ENCODE results near the gene LRRTM3. TPM values are rescaled to one million over a fixed set of nuclear protein-coding genes. Genes with fewer than 3 reads are reported as not detected.

The LRRTM3 gene
- polyA plus RNA-seq, 1 of the 3 experiments (the other 2 are of a cell fraction) = not detected

- TF ChIP-seq SMC3 (IDR thresholded peaks at IDR 0.05; ENCODE audit: low read depth, low read length) = no peak
- no peak for TF ChIP-seq NRF1 (IDR thresholded peaks at IDR 0.05; ENCODE audit: low read depth, low read length)
- TF ChIP-seq MAX (IDR thresholded peaks at IDR 0.05; ENCODE audit: low read depth) = no peak
- TF ChIP-seq, protein P1, sequence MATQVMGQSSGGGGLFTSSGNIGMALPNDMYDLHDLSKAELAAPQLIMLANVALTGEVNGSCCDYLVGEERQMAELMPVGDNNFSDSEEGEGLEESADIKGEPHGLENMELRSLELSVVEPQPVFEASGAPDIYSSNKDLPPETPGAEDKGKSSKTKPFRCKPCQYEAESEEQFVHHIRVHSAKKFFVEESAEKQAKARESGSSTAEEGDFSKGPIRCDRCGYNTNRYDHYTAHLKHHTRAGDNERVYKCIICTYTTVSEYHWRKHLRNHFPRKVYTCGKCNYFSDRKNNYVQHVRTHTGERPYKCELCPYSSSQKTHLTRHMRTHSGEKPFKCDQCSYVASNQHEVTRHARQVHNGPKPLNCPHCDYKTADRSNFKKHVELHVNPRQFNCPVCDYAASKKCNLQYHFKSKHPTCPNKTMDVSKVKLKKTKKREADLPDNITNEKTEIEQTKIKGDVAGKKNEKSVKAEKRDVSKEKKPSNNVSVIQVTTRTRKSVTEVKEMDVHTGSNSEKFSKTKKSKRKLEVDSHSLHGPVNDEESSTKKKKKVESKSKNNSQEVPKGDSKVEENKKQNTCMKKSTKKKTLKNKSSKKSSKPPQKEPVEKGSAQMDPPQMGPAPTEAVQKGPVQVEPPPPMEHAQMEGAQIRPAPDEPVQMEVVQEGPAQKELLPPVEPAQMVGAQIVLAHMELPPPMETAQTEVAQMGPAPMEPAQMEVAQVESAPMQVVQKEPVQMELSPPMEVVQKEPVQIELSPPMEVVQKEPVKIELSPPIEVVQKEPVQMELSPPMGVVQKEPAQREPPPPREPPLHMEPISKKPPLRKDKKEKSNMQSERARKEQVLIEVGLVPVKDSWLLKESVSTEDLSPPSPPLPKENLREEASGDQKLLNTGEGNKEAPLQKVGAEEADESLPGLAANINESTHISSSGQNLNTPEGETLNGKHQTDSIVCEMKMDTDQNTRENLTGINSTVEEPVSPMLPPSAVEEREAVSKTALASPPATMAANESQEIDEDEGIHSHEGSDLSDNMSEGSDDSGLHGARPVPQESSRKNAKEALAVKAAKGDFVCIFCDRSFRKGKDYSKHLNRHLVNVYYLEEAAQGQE (IDR thresholded peaks at IDR 0.05; ENCODE audit: low read depth, low read length) = no peak
- TF ChIP-seq RCOR1 (IDR thresholded peaks at IDR 0.05; ENCODE audit: low read length) = no peak
- no peak for TF ChIP-seq POLR2AphosphoS5 (IDR thresholded peaks at IDR 0.05; ENCODE audit: low read depth, low read length)
- no peak for TF ChIP-seq MXI1 (IDR thresholded peaks at IDR 0.05; ENCODE audit: low read depth, low read length)
- TF ChIP-seq JUND (IDR thresholded peaks at IDR 0.05) = no peak
- TF ChIP-seq SIN3A (IDR thresholded peaks at IDR 0.05; ENCODE audit: borderline replicate concordance, low read depth, low read length) = no peak
- TF ChIP-seq FOXJ3 (CRISPR knock-in tag; IDR thresholded peaks at IDR 0.05) = no peak
- no peak for TF ChIP-seq FOSL2 (IDR thresholded peaks at IDR 0.05; ENCODE audit: borderline replicate concordance, low read depth)
Observed at GRCh38 chr10:66958466-66958865, 32.6 kb downstream of the LRRTM3 start (continued).

DNA sequence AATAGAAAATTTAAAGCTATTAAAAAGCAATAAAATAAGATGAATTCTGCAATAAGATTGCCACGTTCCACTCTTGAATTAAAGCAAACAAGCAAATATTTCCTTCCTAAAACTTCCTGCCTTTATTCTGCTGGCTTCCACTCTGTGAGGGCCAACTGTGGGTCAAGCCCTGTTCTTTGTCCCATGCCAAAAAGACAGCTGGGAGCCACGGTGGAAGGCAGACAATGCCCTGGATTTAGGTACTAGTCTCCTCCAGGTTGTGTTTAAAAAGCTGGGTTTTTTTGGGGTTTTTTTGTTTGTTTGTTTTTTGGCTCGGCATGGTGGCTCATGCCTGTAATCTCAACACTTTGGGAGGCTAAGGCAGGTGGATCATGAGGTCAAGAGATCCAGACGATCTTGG, 39.1 kb downstream of the LRRTM3 start:
- ChIA-PET POLR2A (interaction anchor here (0.6 kb wide), 1 partner anchor 34 kb away, joined by 4 read pairs; no protein-coding TSS in a partner anchor), CTCF (no interaction called here)
- H3K79me2 ChIP-seq (ENCODE audit: insufficient read depth) = no peaks in the 10 kb centered on the region
- no peak overlapping the region for H3K4me2 ChIP-seq
- no peak overlapping the region for H3K9ac ChIP-seq
- H3K36me3 ChIP-seq (replicated peaks in 1 of 2; ENCODE audit: control insufficient read depth in 1 of 2, insufficient read depth in 2 of 2, low read length in 1 of 2) = no peaks in the 10 kb centered on the region
- H4K20me1 ChIP-seq (ENCODE audit: insufficient read depth) = no peaks in the 10 kb centered on the region
- WGBS (ENCODE audit: low lambda C conversion rate) = 2% methylated on average over 4 of the region's 4 CpGs
- no peak overlapping the region for H3K27ac ChIP-seq (ENCODE audit: low read depth in 2 of 2, low read length in 1 of 2)
- TF ChIP-seq EP300 (IDR thresholded peaks at IDR 0.05; ENCODE audit: borderline replicate concordance in 1 of 2, low read depth in 1 of 2, low read length in 1 of 2) (no peak), FOXM1 (IDR thresholded peaks at IDR 0.05; ENCODE audit: low read depth) (no peak), NFIC (IDR thresholded peaks at IDR 0.05; ENCODE audit: borderline replicate concordance) (no peak), NRF1 (IDR thresholded peaks at IDR 0.05; ENCODE audit: low read depth, low read length) (no peak), RXRA (IDR thresholded peaks at IDR 0.05; ENCODE audit: borderline replicate concordance, low read depth) (no peak), EZH2phosphoT487 (IDR thresholded peaks at IDR 0.05; ENCODE audit: borderline replicate concordance, low read depth) (no peak), SIN3A (IDR thresholded peaks at IDR 0.05; ENCODE audit: borderline replicate concordance, low read depth, low read length) (no peak), ELF1 (IDR thresholded peaks at IDR 0.05) (no peak), TAF1 (IDR thresholded peaks at IDR 0.05; ENCODE audit: borderline replicate concordance, low read depth, low read length) (no peak)
- TF ChIP-seq, protein P1 (IDR thresholded peaks at IDR 0.05; ENCODE audit: low read depth, low read length) = no peak
- TF ChIP-seq, protein P2, sequence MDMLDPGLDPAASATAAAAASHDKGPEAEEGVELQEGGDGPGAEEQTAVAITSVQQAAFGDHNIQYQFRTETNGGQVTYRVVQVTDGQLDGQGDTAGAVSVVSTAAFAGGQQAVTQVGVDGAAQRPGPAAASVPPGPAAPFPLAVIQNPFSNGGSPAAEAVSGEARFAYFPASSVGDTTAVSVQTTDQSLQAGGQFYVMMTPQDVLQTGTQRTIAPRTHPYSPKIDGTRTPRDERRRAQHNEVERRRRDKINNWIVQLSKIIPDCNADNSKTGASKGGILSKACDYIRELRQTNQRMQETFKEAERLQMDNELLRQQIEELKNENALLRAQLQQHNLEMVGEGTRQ (IDR thresholded peaks at IDR 0.05; ENCODE audit: borderline replicate concordance, low read depth, low read length) = no peak
- H2AFZ ChIP-seq (ENCODE audit: low read depth) = no peak overlapping the region
- no peaks in the 10 kb centered on the region for H3F3A ChIP-seq (replicated peaks; ENCODE audit: insufficient read depth)
- no peak overlapping the region for H3K4me3 ChIP-seq (ENCODE audit: low read depth in 2 of 2, low read length in 1 of 2)
- no peaks in the 10 kb centered on the region for H3K9me3 ChIP-seq
- no peaks in the 10 kb centered on the region for H3K4me1 ChIP-seq (ENCODE audit: control insufficient read depth in 1 of 2, insufficient read depth in 2 of 2, low read depth in 1 of 2, low read length in 1 of 2)
- DNase-seq = no peak
- no peaks in the 10 kb centered on the region for H3K9me2 ChIP-seq
- H3K27me3 ChIP-seq (ENCODE audit: insufficient read depth) = no peaks in the 10 kb centered on the region
